Inflammatory macrophage treated with lipopolysaccharide for 1 hour (primary cell): ENCODE measurements around the gene KDM2A.

Source experiments
- DNase-seq, 2 donors: peaks; one replicate each; pipeline ENCODE4 v3.0.0-alpha.2; 2020 to 2022

The KDM2A gene

GRCh38 chr11:67118801-67119584 lies at the start of gene KDM2A:
KDM2A (plus strand) TSS chr11:67119263; CDS start chr11:67121317, 2,054 bp downstream.
- DNase-seq: peak; percentile 92 to 96

- peak; percentile 48 to 77 for DNase-seq
These were observed 47.4 kb upstream of the KDM2A start for GRCh38 chr11:67071420-67072284.

- DNase-seq: no peak
These were observed 46.8 kb upstream of the KDM2A start for GRCh38 chr11:67072295-67072694.

- DNase-seq: no peak
These were observed 45.2 kb upstream of the KDM2A start for GRCh38 chr11:67073908-67074307.

- no peak for DNase-seq
These were observed 42.9 kb upstream of the KDM2A start for GRCh38 chr11:67076202-67076601.

- DNase-seq: peak in 1 of 2 donors; percentile 71
These were observed 39.9 kb upstream of the KDM2A start for GRCh38 chr11:67079065-67079705.

GRCh38 chr11:67082071-67082791 lies 36.8 kb upstream of the KDM2A start:
- DNase-seq: no peak

- DNase-seq: no peak
These were observed 35.2 kb upstream of the KDM2A start for GRCh38 chr11:67083786-67084366.

GRCh38 chr11:67085617-67086016 lies 33.4 kb upstream of the KDM2A start:
- DNase-seq: no peak

- DNase-seq: no peak
These were observed 28.3 kb upstream of the KDM2A start for GRCh38 chr11:67090717-67091116.

GRCh38 chr11:67095214-67095507 lies 23.9 kb upstream of the KDM2A start:
- DNase-seq: no peak

- no peak for DNase-seq
These were observed 20.1 kb upstream of the KDM2A start for GRCh38 chr11:67098799-67099429.

GRCh38 chr11:67099831-67100324 lies 19.2 kb upstream of the KDM2A start:
- DNase-seq: no peak

GRCh38 chr11:67102664-67103063 lies 16.4 kb upstream of the KDM2A start:
- DNase-seq: no peak

GRCh38 chr11:67105964-67106363 lies 13.1 kb upstream of the KDM2A start:
- no peak for DNase-seq

GRCh38 chr11:67111261-67111660 lies 7.8 kb upstream of the KDM2A start:
- DNase-seq: no peak

GRCh38 chr11:67113231-67113721 lies 5.8 kb upstream of the KDM2A start:
- peak in 1 of 2 donors; percentile 15 for DNase-seq

GRCh38 chr11:67114275-67114896 lies 4.7 kb upstream of the KDM2A start:
- DNase-seq: no peak

- DNase-seq: no peak
These were observed 2.3 kb upstream of the KDM2A start for GRCh38 chr11:67116758-67117105.

- no peak for DNase-seq
These were observed 1.9 kb upstream of the KDM2A start for GRCh38 chr11:67117176-67117575.

- peak; percentile 6 to 10 for DNase-seq
These were observed 1.3 kb upstream of the KDM2A start for GRCh38 chr11:67117672-67118180.
